NB4 (cell line): ENCODE data around the gene TMEM132C.

ENCODE experiments used
- CTCF ChIP-seq: IDR thresholded peaks from one replicate; pipeline ENCODE4 v1.5.1; 2012; ENCODE audit warnings: low read depth, low read length
- POLR2A ChIP-seq: IDR thresholded peaks from 2 replicates; pipeline ENCODE4 v1.6.1; 2011; ENCODE audit warnings: mild to moderate bottlenecking; ENCODE audit not compliant: insufficient read length; ENCODE audit errors: extremely low read depth

DNA sequence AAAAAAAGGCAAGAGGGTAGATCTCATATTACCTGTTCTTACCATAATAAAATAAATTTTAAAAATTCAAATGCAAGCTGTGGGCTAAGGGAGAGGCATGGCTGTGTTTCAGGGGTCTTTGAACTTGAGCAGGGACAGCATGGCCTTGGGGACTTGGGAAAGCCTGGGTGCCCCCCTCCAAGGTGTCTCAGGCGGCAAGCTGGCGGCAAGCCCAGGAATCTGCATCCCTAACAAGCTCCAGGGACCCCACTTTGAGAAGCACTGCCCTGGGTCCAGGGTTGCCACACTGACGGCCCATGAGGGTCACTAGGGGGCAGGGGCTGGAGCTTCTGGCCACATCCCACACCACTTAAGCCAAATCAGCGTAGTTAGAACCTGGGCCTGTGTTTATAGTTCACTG is 363.0 kb downstream of the TMEM132C start:
- TF ChIP-seq POLR2A (no peak), CTCF (no peak)
